ENCODE results near the gene DACT3.

The DACT3 gene

DNA sequence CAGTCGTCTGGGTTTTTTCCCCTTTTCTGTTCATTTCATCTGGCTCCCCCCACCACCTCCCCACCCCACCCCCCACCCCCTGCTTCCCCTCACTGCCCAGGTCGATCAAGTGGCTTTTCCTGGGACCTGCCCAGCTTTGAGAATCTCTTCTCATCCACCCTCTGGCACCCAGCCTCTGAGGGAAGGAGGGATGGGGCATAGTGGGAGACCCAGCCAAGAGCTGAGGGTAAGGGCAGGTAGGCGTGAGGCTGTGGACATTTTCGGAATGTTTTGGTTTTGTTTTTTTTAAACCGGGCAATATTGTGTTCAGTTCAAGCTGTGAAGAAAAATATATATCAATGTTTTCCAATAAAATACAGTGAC is 50.6 kb downstream of the DACT3 start:
- FAIRE-seq: no peak

- FAIRE-seq: no peak
These were observed 51.2 kb downstream of the DACT3 start for GRCh38 chr19:46609511-46610412.

DNA sequence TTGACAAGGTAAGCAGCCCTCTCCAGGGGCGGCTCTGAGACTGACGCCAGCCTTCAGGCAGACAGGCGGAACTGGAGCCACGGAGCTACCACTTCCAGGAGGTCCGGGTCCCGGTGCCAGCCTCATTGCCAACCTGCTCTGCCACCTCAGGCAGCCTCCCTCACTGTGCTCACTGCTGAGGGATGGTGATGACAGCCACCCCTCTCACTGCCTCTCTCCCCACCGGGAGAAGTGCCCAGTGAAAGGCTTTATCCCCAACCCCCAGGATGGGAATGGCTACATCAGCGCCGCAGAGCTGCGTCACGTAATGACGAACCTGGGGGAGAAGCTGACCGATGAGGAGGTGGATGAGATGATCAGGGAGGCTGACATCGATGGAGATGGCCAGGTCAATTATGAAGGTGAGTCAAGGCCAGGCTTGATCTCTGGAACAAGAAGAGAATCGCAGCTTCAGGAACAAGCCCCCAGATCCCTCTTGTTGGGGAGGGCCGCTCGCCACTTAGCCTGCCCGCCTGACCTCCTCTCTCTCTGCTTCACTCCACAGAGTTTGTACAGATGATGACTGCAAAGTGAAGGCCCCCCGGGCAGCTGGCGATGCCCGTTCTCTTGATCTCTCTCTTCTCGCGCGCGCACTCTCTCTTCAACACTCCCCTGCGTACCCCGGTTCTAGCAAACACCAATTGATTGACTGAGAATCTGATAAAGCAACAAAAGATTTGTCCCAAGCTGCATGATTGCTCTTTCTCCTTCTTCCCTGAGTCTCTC is 52.2 kb downstream of the DACT3 start:
- no peak for FAIRE-seq

DNA sequence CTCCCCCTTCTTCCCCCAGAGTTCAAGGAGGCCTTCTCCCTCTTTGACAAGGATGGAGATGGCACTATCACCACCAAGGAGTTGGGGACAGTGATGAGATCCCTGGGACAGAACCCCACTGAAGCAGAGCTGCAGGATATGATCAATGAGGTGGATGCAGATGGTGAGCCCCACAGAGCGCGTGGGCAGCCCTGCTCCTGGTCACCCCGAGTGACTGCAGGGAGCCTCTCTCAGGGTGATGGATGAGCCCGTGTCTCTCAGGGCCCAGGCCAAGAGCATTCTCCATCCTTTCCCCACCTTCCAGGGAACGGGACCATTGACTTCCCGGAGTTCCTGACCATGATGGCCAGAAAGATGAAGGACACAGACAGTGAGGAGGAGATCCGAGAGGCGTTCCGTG is 52.8 kb downstream of the DACT3 start:
- FAIRE-seq: no peak

DNA sequence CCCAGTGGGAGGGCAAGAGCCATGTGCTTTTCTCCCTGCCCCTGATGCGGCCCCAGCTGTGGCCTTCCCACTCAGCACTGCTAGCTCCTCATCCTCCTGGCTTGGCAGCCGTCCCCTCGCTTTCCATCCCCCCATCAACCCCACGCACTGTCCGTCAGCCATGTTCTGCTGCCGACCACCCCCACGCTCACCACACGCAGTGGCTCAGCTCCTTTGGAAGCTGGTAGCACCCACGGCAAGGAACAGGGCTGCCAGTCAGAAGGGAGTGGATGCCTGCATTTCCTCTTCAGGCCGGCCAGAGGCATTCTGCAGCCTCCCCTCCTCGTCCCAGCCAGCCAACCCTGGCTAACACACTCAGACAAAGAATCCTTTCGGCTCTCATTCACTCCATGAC is 53.5 kb downstream of the DACT3 start:
- no peak for FAIRE-seq

- no peak for FAIRE-seq
These were observed 54.1 kb downstream of the DACT3 start for GRCh38 chr19:46606681-46607447.

DNA sequence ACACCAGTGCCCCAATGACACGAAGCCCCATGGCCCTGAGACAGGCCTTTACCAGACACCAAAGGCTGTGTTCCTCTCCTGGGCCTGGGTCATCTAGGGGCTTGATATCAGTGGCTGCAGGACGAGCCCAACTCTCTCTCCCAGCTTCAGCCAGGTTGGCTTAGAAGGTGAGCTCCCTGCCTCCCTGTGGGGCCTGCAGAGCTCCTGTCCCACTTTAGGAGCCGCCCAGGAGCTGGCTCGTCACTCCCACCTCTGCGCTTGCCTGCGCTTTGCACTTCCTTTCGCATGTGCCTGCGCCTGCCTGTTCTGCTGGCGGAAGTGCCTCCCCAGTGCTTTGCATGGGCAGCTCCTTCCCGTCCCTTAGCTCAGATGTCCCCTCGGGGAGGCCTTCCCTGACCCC is 55.0 kb downstream of the DACT3 start:
- no peak for FAIRE-seq

DNA sequence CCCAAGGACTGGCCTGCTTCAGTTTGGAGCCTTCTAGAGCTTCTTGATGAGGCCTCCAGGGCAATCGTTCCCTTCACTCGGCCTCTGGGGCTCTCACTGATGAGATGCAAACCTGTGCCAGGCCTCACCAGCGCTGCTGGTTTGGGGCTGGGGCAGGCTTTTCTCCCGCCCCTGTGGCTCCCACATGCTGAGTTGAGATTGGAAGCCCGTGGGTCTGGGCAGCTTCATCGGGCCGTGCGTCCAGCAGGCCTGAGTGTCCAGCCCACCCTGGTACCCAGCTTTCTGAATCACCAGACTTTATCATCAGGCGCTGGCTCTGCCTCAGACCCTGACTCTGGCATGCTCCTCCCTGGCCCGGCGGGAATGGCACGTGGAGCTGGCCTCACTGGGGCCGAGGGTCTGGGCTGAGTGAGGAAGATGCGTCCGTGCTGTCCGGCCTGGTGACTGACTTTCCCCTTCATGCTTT is 55.6 kb downstream of the DACT3 start:
- FAIRE-seq: no peak

GRCh38 chr19:46604781-46605355 is 56.1 kb downstream of the DACT3 start:
- FAIRE-seq: no peak

GRCh38 chr19:46603752-46604231 is 57.2 kb downstream of the DACT3 start:
- FAIRE-seq: no peak

GRCh38 chr19:46603195-46603637 is 57.8 kb downstream of the DACT3 start:
- no peak for FAIRE-seq

DNA sequence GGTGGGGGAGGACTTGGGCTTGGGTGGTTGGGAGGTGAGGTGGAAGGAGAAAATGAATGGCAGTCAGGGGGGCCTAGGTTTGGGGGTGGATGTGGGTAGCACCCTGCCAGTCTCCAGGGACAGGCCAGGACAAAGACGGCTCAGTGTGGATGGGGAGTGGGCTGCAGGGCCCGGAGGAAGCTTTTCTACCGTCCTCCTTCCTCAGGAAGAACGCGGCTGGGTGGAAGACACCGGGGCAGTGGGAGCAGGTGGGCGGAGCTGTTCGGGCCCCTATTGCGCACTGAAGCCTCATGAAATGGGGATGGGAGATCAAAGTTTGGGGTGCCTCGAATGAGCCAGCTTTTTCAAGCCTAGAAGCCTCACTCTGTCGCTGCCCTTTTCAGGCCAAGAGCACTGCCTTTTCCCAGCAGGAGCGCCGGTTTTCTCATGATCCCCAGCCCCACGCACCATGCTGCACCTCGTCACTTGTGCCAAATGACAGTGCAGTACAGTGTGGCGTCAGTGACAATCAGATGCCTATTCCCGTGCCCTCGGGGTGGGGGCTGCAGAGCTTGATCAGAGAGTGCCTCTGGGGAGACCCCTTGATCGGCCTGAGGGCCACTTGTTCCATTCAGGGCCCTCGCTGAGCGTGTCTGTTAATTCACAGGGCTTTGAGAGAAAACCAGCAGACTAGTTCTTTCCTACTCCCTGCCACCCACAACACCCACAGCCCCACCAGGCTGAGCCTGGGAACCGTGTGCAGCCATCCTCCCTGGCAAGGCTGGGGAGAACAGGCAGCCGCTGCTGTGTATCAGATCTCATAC is 58.4 kb downstream of the DACT3 start:
- no peak for FAIRE-seq

DNA sequence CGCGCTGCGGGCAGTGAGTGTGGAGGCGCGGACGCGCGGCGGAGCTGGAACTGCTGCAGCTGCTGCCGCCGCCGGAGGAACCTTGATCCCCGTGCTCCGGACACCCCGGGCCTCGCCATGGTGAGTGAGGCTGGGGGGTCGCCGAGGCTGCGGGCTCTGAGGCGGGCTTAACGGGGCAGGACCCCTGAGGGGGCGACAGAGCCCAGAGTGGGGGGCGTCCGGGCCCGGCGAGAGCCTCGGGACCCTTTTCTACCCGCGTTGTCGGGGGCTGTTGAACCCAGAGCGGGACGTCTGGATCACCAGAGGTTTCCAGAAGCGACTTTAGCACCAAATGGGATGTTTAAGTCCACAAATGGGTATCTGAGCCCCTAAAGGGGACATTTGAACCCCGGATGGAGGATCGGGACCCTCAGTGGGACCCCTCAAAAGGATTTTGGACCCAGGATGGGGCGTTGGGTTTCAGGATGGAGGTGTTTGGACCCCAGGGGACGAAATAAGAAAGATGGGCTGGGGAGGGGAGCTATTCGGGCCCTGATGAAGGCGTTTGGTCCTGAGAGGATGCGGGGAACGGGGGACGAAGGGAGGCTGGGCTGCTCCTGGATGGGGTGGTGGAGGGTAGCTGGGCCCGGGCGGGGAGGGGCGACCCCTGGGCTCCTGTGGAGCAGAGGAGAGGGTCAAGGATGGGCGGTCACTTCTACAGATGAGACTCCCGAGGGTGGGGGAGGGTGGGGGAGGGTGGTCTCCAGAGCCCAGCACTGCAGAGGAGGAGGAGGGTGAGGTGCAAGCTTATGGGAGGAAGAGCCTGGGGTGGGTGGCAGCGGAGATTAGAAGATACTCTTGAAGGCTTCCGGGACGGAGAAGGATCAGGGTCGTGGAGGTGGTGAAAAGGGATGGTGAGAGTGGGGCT is 59.4 kb downstream of the DACT3 start, which contains the start of gene CALM3:
TSS of gene CALM3 (plus strand) at position 13 of the 907 bp plus-strand sequence. CDS start at position 118, 105 bp downstream.
- no peak for FAIRE-seq

DNA sequence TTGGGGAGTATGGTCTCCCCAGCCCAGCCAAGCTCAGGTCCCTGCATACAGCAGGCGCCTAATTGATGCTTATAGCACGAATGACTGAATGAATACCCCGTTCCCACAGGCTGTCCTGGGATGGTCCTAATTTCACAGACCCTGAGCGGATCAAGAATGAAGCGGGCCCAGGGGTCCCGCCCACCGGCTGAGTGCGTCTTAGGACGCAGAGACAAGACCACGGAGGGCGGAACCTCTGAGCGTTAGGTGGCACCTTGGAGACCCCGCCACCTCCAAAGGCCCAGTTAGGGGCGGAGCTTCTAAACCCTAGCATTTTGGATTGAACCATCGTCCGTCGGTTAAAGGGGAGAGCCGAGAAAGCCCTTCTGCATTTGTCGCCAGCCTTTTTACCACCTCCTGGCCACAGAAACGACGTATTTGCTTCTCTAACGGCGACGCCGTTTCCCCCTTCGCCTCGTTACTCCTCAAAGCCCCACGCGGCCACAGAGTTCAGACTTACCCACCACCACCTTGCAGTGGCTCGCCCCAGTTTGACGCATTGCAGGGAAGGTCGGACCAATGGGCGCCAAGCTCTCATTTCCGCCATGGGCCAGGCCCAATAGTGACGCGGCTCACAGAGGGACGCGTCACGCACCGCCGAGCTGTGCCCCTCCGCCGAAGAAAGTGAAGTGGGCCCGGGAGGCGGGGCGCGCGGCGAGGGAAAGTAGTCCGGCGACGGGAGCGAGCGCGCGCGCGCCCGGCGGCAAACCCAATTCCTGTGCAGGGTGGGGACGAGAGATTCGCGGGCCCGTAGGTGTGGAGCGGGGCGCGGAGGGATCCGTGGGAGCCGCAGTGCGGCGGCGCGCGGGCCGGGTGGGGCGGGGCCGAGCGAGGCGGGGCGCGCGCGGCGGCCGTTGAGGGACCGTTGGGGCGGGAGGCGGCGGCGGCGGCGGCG is 60.3 kb downstream of the DACT3 start:
- FAIRE-seq: peak; percentile 27

- no peak for FAIRE-seq
These were observed 61.1 kb downstream of the DACT3 start for GRCh38 chr19:46599716-46600373.

- no peak for FAIRE-seq
These were observed 62.5 kb downstream of the DACT3 start for GRCh38 chr19:46598372-46598917.
